ENCODE measurements around the gene OLA1.

OLA1 gene

DNA sequence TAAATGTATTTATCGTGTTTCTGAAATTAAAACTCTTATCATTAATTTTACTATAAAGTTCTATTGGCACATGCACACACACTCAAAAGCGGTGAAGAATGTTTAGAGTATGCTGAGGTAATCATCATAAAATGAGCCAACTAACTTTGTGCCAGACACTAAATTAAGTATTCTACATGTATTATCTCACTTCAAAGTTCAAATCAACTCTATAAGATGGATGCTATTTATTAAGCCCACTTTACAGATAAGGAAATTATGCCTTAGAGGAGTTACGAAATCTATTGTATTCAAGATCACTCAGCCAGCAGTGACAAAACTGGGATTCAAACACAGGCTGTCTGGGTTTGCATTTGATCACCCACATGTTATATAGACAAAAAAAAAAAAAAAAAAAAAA is 24.9 kb downstream of the OLA1 start:
- FAIRE-seq, result no peak
- DNase-seq (ENCODE audit: insufficient read length), result no peak
- TF ChIP-seq POLR2A (IDR thresholded peaks at IDR 0.05; ENCODE audit: low read depth, low read length), result no peak

DNA sequence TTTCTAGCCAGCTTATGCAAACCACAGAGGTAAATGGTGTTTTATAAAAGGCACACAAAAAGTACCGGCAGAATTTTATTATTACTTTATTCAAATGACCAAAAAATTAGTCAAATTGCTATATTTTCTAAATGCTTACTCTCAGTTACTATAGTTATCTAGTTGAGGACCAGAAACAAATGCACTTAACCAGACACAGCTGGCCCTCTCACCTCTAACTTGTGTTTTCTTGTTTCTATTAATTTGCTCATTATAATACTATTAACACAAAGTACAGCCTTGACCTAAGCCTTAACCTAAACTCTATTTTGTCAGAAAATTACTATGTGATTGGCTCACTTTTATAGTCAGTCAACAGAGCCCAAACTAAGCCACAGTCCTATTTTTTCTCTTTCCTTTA is 26.2 kb downstream of the OLA1 start:
- FAIRE-seq (no peak), DNase-seq (ENCODE audit: insufficient read length) (no peak)
- TF ChIP-seq POLR2A (IDR thresholded peaks at IDR 0.05; ENCODE audit: low read depth, low read length), result no peak

DNA sequence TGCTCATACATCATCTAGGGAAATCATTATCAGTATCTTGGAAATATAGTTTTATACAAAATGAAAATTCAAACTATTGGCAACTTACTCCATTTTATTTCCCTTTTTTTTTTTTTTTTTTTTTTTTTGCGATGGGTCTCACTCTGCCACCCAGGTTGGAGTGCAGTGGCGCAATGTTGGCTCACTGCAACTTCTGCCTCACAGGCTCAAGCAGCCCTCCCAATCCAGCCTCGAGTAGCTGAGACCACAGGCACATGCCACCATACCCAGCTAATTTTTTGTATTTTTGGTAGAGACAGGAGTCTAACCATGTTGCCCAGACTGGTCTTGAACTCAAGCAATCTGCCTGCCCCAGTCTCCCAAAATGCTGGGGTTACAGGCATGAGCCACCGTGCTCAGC is 29.0 kb downstream of the OLA1 start:
- no peak for FAIRE-seq
- DNase-seq (ENCODE audit: insufficient read length), result no peak
- TF ChIP-seq POLR2AphosphoS5 (IDR thresholded peaks at IDR 0.05; ENCODE audit: low read depth, low read length) (no peak), TAF1 (IDR thresholded peaks at IDR 0.05; ENCODE audit: borderline replicate concordance, low read depth, low read length) (no peak), POLR2A (IDR thresholded peaks at IDR 0.05; ENCODE audit: low read depth, low read length) (no peak)

DNA sequence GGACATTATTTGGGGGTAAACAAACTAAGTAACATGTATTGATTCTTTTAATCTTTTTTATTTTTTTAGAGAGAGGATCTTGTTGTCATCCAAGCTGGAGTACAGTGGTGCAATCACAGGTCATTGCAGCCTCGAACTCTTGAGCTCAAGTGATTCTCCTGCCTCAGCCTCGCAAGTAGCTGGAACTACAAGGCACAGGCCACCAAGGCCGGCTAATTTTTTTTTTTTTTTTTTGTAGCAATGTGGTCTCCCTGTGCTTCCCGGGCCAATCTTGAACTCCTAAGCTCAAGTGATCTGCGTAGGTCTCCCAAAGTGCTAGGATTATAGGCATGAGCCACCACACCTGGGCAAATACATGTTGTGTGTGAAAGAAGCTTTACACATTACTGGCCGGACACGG is 29.6 kb downstream of the OLA1 start:
- no peak for DNase-seq (ENCODE audit: insufficient read length)
- no peak for TF ChIP-seq TAF1 (IDR thresholded peaks at IDR 0.05; ENCODE audit: borderline replicate concordance, low read depth, low read length)
- TF ChIP-seq POLR2AphosphoS5 (IDR thresholded peaks at IDR 0.05; ENCODE audit: low read depth, low read length), result no peak
- TF ChIP-seq POLR2A (IDR thresholded peaks at IDR 0.05; ENCODE audit: low read depth, low read length), result no peak
- FAIRE-seq, result no peak

DNA sequence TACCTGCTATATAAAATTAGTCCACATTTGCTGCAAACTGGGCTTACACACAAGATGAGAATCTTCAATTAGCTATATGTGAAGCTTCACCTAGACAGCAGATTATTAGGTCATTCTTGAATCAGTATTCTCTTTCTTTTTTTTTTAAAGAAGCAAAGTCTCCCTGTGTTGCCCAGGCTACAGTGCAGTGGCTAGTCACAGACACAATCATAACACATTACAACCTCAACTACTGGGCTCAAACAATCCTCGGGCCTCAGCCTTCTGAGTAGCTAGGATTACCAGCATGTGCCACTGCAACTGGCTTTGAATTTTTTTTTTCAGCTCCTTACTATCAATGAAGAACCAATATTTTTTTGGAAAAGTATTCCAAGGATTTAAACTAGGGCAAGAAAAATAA is 30.5 kb downstream of the OLA1 start:
- DNase-seq (ENCODE audit: insufficient read length), result no peak
- FAIRE-seq, result no peak
- TF ChIP-seq POLR2AphosphoS5 (IDR thresholded peaks at IDR 0.05; ENCODE audit: low read depth, low read length) (no peak), TAF1 (IDR thresholded peaks at IDR 0.05; ENCODE audit: borderline replicate concordance, low read depth, low read length) (no peak), POLR2A (IDR thresholded peaks at IDR 0.05; ENCODE audit: low read depth, low read length) (no peak)

DNA sequence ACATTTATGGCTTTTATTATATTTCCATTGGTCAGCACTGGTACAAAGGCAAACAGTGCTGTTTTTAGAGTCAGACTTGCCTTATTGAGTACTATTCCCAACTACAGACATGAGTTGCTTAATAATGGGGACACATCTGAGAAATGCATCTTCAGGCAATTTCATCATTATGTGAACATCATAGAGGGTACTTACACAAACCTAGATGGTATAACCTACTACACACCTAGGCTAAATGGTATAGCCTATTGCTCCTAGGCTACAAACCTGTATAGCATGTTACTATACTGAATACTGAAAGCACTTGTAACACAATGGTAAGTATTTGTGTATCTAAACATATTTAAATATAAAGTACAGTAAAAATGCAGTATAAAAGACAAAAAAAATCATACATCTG is 36.4 kb downstream of the OLA1 start:
- DNase-seq (ENCODE audit: insufficient read length) (no peak), FAIRE-seq (no peak)
- TF ChIP-seq POLR2A (IDR thresholded peaks at IDR 0.05; ENCODE audit: low read depth, low read length) (no peak), TAF1 (IDR thresholded peaks at IDR 0.05; ENCODE audit: borderline replicate concordance, low read depth, low read length) (no peak), POLR2AphosphoS5 (IDR thresholded peaks at IDR 0.05; ENCODE audit: low read depth, low read length) (no peak)

DNA sequence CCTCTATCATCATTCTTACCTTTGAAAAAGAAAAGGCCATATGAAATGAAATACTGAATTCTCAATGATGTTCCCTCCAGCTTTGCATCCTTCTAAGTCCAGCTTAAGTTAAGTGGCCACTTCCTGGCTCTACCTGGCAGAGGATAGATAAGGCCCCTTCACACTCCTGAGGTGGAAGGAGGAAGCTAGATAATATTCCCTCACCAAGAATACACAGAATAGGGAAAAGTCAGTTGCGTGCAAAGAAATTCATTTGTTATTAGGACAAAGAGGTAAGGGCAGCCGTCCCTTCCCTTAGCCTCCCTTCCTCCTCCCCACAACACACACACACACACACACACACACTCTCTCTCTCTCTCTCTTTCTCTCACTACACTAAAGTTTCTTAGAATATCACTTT is 37.5 kb downstream of the OLA1 start:
- TF ChIP-seq POLR2AphosphoS5 (IDR thresholded peaks at IDR 0.05; ENCODE audit: low read depth, low read length) (no peak), TAF1 (IDR thresholded peaks at IDR 0.05; ENCODE audit: borderline replicate concordance, low read depth, low read length) (no peak), POLR2A (IDR thresholded peaks at IDR 0.05; ENCODE audit: low read depth, low read length) (no peak)
- FAIRE-seq (no peak), DNase-seq (ENCODE audit: insufficient read length) (no peak)

DNA sequence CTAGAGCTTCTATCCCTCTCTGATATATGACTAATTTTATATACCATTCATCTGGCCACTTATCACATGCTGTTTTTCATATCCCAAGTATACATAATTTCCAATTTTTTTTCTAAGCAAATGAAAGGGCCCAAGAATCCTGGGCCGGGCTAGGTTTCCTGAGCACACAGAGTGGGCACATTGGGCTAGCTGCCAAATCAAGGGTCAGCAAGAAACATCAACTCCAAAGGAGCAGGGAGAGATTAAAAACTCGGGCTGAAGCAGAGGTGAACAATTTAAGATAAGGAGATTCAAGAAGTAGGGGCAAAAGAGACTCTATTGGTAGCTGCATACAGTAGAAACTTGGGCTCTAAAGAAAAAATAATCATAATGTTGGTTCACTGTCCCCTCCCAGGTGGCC is 39.0 kb downstream of the OLA1 start:
- FAIRE-seq (no peak), DNase-seq (ENCODE audit: insufficient read length) (no peak)
- no peak for TF ChIP-seq POLR2AphosphoS5 (IDR thresholded peaks at IDR 0.05; ENCODE audit: low read depth, low read length)

DNA sequence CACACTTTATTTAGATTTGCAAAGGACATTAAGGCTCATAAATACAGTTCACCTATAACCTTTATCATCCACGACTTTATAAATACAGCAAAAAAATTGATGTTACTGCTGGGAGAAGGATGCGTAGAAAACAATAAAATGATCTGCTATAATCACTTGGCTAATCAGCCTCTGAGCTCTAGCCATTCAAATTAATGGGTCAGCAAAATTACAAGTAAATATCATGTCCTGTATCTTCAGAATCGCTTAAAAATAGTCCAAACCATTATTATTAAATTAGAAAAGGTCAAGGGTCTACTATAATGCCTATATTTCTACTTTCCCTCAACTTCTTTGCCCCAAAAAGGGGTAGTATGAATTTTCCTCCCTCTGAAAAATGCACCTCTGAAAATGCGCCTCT is 40.3 kb downstream of the OLA1 start:
- no peak for TF ChIP-seq POLR2AphosphoS5 (IDR thresholded peaks at IDR 0.05; ENCODE audit: low read depth, low read length)
- TF ChIP-seq POLR2A (IDR thresholded peaks at IDR 0.05; ENCODE audit: low read depth, low read length), result no peak
- FAIRE-seq (no peak), DNase-seq (ENCODE audit: insufficient read length) (no peak)

DNA sequence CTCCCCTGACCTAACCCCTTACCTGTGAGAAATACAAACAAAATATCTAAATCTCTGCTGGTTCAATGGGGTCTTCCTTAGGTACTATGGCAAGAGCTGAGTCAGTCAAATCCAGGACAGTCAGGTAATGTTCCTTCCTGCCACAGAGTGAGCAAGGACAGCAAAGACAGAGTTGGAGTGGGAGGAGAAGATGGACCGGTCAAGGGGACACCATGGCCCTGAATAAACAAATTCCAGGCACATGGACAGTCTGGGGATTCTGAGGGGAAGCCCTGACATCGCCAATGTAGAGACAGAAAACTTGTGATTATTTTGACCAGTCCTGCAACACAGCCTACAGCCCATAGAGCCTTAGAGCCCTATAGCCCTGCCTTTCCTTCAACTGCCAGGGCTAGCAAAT is 42.8 kb downstream of the OLA1 start:
- no peak for FAIRE-seq
- no peak for TF ChIP-seq POLR2A (IDR thresholded peaks at IDR 0.05; ENCODE audit: low read depth, low read length)
- no peak for TF ChIP-seq TAF1 (IDR thresholded peaks at IDR 0.05; ENCODE audit: borderline replicate concordance, low read depth, low read length)
- no peak for DNase-seq (ENCODE audit: insufficient read length)

DNA sequence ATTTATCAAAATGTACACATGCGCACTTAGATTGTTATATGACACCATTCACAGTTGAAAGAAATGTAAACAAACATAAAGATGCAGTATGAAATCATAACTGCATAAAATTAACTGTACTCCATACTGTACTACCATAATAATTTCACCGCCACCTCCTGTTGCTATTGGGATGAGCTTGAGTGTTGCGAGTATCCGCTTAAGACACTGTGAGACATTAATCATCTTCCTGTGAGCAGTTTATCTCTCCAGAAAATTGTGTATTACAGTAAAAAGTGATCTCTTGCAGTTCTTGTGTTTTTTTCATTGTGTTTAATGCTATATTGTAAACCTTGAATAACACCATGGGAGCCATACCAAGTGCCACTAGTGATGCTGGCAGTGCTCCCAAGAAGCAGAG is 46.1 kb downstream of the OLA1 start:
- DNase-seq (ENCODE audit: insufficient read length) (no peak), FAIRE-seq (no peak)
- no peak for TF ChIP-seq POLR2AphosphoS5 (IDR thresholded peaks at IDR 0.05; ENCODE audit: low read depth, low read length)
- no peak for TF ChIP-seq TAF1 (IDR thresholded peaks at IDR 0.05; ENCODE audit: borderline replicate concordance, low read depth, low read length)
- no peak for TF ChIP-seq POLR2A (IDR thresholded peaks at IDR 0.05; ENCODE audit: low read depth, low read length)

DNA sequence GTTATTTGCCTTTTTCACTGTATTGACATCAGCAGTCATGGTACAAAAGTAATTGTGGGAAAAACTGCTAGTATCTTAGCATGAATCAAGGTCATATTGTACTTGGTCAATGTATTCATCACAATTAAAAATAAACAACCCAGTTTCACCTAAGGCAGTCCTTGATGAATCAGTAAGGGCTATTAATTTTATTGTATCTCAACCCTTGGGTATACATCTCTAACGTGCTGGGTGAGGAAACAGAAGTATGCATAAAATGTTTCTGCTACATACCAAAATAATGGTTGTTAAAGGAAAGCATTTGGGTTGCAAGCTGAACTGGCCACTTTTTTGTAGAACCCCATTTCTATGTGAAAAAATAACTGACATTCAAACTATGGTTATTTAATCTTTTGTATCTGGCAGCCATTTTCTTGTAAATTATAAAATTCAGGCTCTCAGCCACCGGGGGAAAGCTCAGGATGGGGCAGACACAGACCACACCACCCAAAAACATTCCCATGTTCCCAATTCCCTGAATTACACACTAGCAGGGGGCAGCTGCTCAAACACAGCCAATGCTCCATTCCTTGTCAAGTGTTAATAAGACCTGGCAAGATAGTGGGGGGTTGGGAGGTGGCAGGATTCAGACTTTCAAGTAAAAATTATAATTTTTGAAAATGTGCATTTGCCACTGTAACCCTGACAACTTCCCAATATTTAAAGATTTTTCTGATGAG is 49.3 kb downstream of the OLA1 start:
- TF ChIP-seq POLR2A (IDR thresholded peaks at IDR 0.05; ENCODE audit: low read depth, low read length) (no peak), POLR2AphosphoS5 (IDR thresholded peaks at IDR 0.05; ENCODE audit: low read depth, low read length) (no peak), TAF1 (IDR thresholded peaks at IDR 0.05; ENCODE audit: borderline replicate concordance, low read depth, low read length) (no peak)
- DNase-seq (ENCODE audit: insufficient read length) (no peak), FAIRE-seq (no peak)

DNA sequence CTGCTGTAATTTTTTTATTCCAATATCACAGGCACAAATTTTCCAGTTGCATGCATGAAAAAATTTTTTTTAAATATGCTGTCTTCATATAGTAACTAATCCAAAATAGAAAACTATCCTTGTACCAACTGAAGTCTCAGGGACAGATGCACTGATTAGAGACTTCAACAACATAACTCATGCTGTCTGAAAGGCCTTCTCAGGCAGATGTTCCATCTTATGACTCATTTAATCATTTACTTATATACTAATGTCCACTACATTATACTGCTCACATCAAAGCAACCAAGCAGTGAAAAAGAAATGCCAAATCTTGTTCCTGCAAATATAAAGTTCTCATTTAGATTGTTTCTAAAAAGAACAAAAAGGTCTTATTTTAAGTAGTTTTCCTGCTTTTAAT is 53.1 kb downstream of the OLA1 start:
- FAIRE-seq, result no peak
- TF ChIP-seq POLR2A (IDR thresholded peaks at IDR 0.05; ENCODE audit: low read depth, low read length), result no peak
- TF ChIP-seq TAF1 (IDR thresholded peaks at IDR 0.05; ENCODE audit: borderline replicate concordance, low read depth, low read length), result no peak
- no peak for TF ChIP-seq POLR2AphosphoS5 (IDR thresholded peaks at IDR 0.05; ENCODE audit: low read depth, low read length)
- no peak for DNase-seq (ENCODE audit: insufficient read length)

All from GM12892 (cell line).